H9 (cell line): ENCODE measurements around the gene NLRC3. TPM values are rescaled to one million over a fixed set of nuclear protein-coding genes. Genes with fewer than 3 reads are reported as not detected.

Source experiments
- DNase-seq: peaks from one replicate; pipeline ENCODE4 v3.0.0-alpha.2; 2017
- H2AFZ ChIP-seq: one replicate; pipeline ENCODE4 v1.6.1; 2013; ENCODE audit warnings: mild to moderate bottlenecking, low read length, control low read depth, moderate library complexity
- H2AK5ac ChIP-seq: 2 replicates; pipeline ENCODE4 v1.6.1; 2013; ENCODE audit warnings: low read length, control low read depth, mixed read lengths; ENCODE audit not compliant: insufficient read length
- H2BK120ac ChIP-seq: one replicate; pipeline ENCODE4 v1.6.1; 2013; ENCODE audit warnings: low read depth, mild to moderate bottlenecking, low read length, control low read depth, inconsistent platforms; ENCODE audit not compliant: poor library complexity, severe bottlenecking
- H2BK12ac ChIP-seq: 2 replicates; pipeline ENCODE4 v1.6.1; 2013; ENCODE audit warnings: low read length, control low read depth, mixed read lengths, low read depth; ENCODE audit not compliant: insufficient read length
- H2BK15ac ChIP-seq: 2 replicates; pipeline ENCODE4 v1.6.1; 2013; ENCODE audit warnings: low read depth, low read length, control low read depth
- H2BK20ac ChIP-seq: one replicate; pipeline ENCODE4 v1.6.1; 2013; ENCODE audit warnings: low read depth, mild to moderate bottlenecking, low read length, control low read depth, inconsistent platforms; ENCODE audit not compliant: poor library complexity, severe bottlenecking
- H2BK5ac ChIP-seq: 2 replicates; pipeline ENCODE4 v1.6.1; 2013; ENCODE audit warnings: low read length, control low read depth, mixed read lengths; ENCODE audit not compliant: insufficient read length
- H3K14ac ChIP-seq: 2 replicates; pipeline ENCODE4 v1.6.1; 2013; ENCODE audit warnings: low read length, control low read depth; ENCODE audit not compliant: insufficient read depth
- H3K18ac ChIP-seq: 2 replicates; pipeline ENCODE4 v1.6.1; 2013; ENCODE audit warnings: low read depth, mild to moderate bottlenecking, mixed read lengths, low read length, control low read depth; ENCODE audit not compliant: insufficient read length
- H3K23ac ChIP-seq: 2 replicates; pipeline ENCODE4 v1.6.1; 2013; ENCODE audit warnings: low read length, control low read depth, mixed read lengths, low read depth; ENCODE audit not compliant: insufficient read length
- H3K23me2 ChIP-seq: 2 replicates; pipeline ENCODE4 v1.6.1; 2013; ENCODE audit warnings: low read depth, mild to moderate bottlenecking, mixed read lengths, low read length, control low read depth; ENCODE audit not compliant: insufficient read length, poor library complexity, severe bottlenecking
- H3K27ac ChIP-seq: 2 replicates; pipeline ENCODE4 v1.5.1; 2013; ENCODE audit warnings: low read length, control low read depth, mixed read lengths, low read depth; ENCODE audit not compliant: insufficient read length
- H3K27me3 ChIP-seq: 2 replicates; pipeline ENCODE4 v1.6.1; 2013; ENCODE audit warnings: low read length, control low read depth, inconsistent platforms; ENCODE audit not compliant: insufficient read depth
- H3K4ac ChIP-seq: 2 replicates; pipeline ENCODE4 v1.6.1; 2013; ENCODE audit warnings: low read depth, mild to moderate bottlenecking, control low read depth, inconsistent platforms, low read length, moderate library complexity
- H3K4me1 ChIP-seq: 2 replicates; pipeline ENCODE4 v1.6.1; 2013; ENCODE audit warnings: low read length, control low read depth, inconsistent platforms; ENCODE audit not compliant: insufficient read depth
- H3K4me2 ChIP-seq: 2 replicates; pipeline ENCODE4 v1.6.1; 2013; ENCODE audit warnings: low read length, control low read depth, mixed read lengths; ENCODE audit not compliant: insufficient read length, insufficient read depth
- H3K56ac ChIP-seq: 2 replicates; pipeline ENCODE4 v1.6.1; 2013; ENCODE audit warnings: low read depth, mild to moderate bottlenecking, mixed read lengths, low read length, control low read depth; ENCODE audit not compliant: insufficient read length
- H3K79me1 ChIP-seq: 2 replicates; pipeline ENCODE4 v1.6.1; 2013; ENCODE audit warnings: low read depth, mild to moderate bottlenecking, moderate library complexity, low read length, control low read depth, inconsistent platforms; ENCODE audit not compliant: insufficient read depth, poor library complexity, severe bottlenecking
- H3K79me2 ChIP-seq: 2 replicates; pipeline ENCODE4 v1.6.1; 2013; ENCODE audit warnings: low read length, control low read depth, inconsistent platforms; ENCODE audit not compliant: insufficient read depth
- H3K9ac ChIP-seq: 2 replicates; pipeline ENCODE4 v1.6.1; 2013; ENCODE audit warnings: low read length, control low read depth, mixed read lengths; ENCODE audit not compliant: insufficient read length; ENCODE audit errors: extremely low read depth
- H3K9me3 ChIP-seq: one replicate; pipeline ENCODE4 v1.6.1; 2013; ENCODE audit warnings: low read depth, low read length, inconsistent platforms; ENCODE audit not compliant: control insufficient read depth
- H3T11ph ChIP-seq: one replicate; pipeline ENCODE4 v1.6.1; 2013; ENCODE audit warnings: mild to moderate bottlenecking, low read length, control low read depth, inconsistent platforms
- H4K20me1 ChIP-seq: one replicate; pipeline ENCODE4 v1.6.1; 2013; ENCODE audit not compliant: control insufficient read depth, insufficient read length, insufficient read depth
- H4K5ac ChIP-seq: 2 replicates; pipeline ENCODE4 v1.6.1; 2013; ENCODE audit warnings: low read depth, mild to moderate bottlenecking, mixed read lengths, low read length, control low read depth; ENCODE audit not compliant: insufficient read length
- H4K8ac ChIP-seq: replicated peaks from 2 replicates; pipeline ENCODE4 v1.6.1; 2013; ENCODE audit warnings: low read length, control low read depth, mixed read lengths, low read depth; ENCODE audit not compliant: insufficient read length
- H4K91ac ChIP-seq: 2 replicates; pipeline ENCODE4 v1.6.1; 2013; ENCODE audit warnings: low read depth, mild to moderate bottlenecking, moderate library complexity, mixed read lengths, low read length, control low read depth; ENCODE audit not compliant: insufficient read length
- H3K27ac Mint-ChIP-seq, 3 experiments: 2 replicates in 2 of 3; 3 replicates in 1 of 3; pipeline ENCODE4 v1.8.0; 2020 to 2021; ENCODE audit warnings: mixed read lengths in 3 of 3, mild to moderate bottlenecking in 1 of 3, moderate library complexity in 1 of 3
- H3K27me3 Mint-ChIP-seq: 2 replicates; pipeline ENCODE4 v1.8.0; 2021; ENCODE audit warnings: low read depth, mild to moderate bottlenecking, moderate library complexity, mixed read lengths
- H3K36me3 Mint-ChIP-seq, 3 experiments: 2 replicates in 2 of 3; 3 replicates in 1 of 3; pipeline ENCODE4 v1.8.0; 2020 to 2021; ENCODE audit warnings: low read depth in 3 of 3, mixed read lengths in 3 of 3; ENCODE audit not compliant: insufficient read depth in 1 of 3
- H3K4me1 Mint-ChIP-seq, 2 experiments: 2 replicates each; pipeline ENCODE4 v1.8.0; 2020; ENCODE audit warnings: mixed read lengths in 2 of 2
- H3K4me3 Mint-ChIP-seq, 2 experiments: 2 replicates in 1 of 2; 3 replicates in 1 of 2; pipeline ENCODE4 v1.8.0; 2020 to 2021; ENCODE audit warnings: mild to moderate bottlenecking in 2 of 2, mixed read lengths in 2 of 2, moderate library complexity in 1 of 2
- H3K9me3 Mint-ChIP-seq, 2 experiments: 2 replicates in 1 of 2; 3 replicates in 1 of 2; pipeline ENCODE4 v1.8.0; 2020; ENCODE audit warnings: mild to moderate bottlenecking in 2 of 2, mixed read lengths in 2 of 2, moderate library complexity in 1 of 2
- CTCF ChIP-seq: fragments of 200-600 bp; sonication (generic); conservative IDR thresholded peaks from 3 replicates; pipeline ENCODE4 v1.8.0; 2021; ENCODE audit warnings: antibody characterized with exemption, mild to moderate bottlenecking
- WGBS: extraction: QIAGEN DNeasy Blood & Tissue Kit; methylation state at CpG from one replicate; pipeline ENCODE4 v1.1.7; 2013; ENCODE audit warnings: missing lambda C conversion rate, low lambda C conversion rate, mixed read lengths; ENCODE audit not compliant: insufficient read length; ENCODE audit errors: extremely low coverage; 5-methylcytosine and 5-hydroxymethylcytosine counted together
- total RNA-seq: library from RNA; stranded (reverse); gene quantifications from 2 replicates; pipeline ENCODE4 v1.2.1, GENCODE V29; 2021

The NLRC3 gene
- total RNA-seq, 1 experiment from 2014 or later = 0.44 TPM

- Histone ChIP-seq H4K5ac (no peak overlapping the region), H2BK20ac (no peak overlapping the region), H3K23ac (no peak overlapping the region), H4K8ac (no peak overlapping the region), H3K4me1 (no peaks in the 10 kb centered on the region), H2AK5ac (no peak overlapping the region), H2BK5ac (no peak overlapping the region), H3K23me2 (no peaks in the 10 kb centered on the region), H3K79me1 (no peaks in the 10 kb centered on the region), H3K56ac (no peak overlapping the region), H2BK15ac (no peak overlapping the region), H3K27ac (no peak overlapping the region), H2AFZ (no peak overlapping the region), H3K9ac (no peak overlapping the region), H3K4ac (no peak overlapping the region), H3K79me2 (no peaks in the 10 kb centered on the region), H2BK12ac (no peak overlapping the region), H3K9me3 (no peaks in the 10 kb centered on the region), H3T11ph (no peak overlapping the region), H3K18ac (no peak overlapping the region), H3K14ac (no peak overlapping the region; the same call in 1 of the 2 replicates), H4K91ac (no peak overlapping the region), H3K4me2 (no peak overlapping the region), H4K20me1 (no peaks in the 10 kb centered on the region), H2BK120ac (no peak overlapping the region), H3K27me3 (no peaks in the 10 kb centered on the region)
- no CpG with 5 or more reads among the region's 27 CpGs for WGBS
- no peak for TF ChIP-seq CTCF
- Mint-ChIP-seq H3K27me3 (no peaks in the 10 kb centered on the region), H3K36me3 (peaks cover 10 to 61% (median 56%) of the 10 kb centered on the region in 3 experiments; a peak in 6 of 7 replicates), H3K27ac (no peak overlapping the region), H3K4me1 (peaks cover 7 to 12% of the 10 kb centered on the region in 2 experiments), H3K9me3 (no peaks in the 10 kb centered on the region), H3K4me3 (no peak overlapping the region)
- DNase-seq = no peak
Measured at GRCh38 chr16:3589441-3589921, 12.3 kb upstream of the NLRC3 start.
